ENCODE measurements around the gene SH3TC1. TPM values are rescaled to one million over a fixed set of nuclear protein-coding genes. Genes with fewer than 3 reads are reported as not detected.

Gene SH3TC1
- total RNA-seq, 1 donor from 2014 or later: 12.5 TPM

DNA sequence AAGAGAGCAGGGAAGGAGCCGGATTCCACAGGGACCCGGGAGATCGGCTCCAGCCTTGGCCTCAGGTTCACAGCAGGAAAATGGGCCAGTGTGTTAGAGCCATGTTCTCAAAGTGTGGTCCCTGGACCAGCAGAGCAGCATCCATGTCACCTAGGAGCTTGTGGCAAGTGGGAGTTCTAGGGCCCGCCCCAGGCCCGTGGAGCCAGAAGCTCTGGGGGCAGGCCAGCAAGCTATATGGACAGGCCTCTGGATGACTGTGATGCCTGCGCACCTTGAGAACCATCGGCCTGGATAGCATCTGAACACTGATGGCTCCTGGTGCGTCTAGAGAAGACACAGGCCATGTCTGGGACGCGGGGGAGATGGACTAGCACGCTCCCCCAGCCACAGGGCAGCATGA is 33.7 kb downstream of the SH3TC1 start:
- Mint-ChIP-seq H3K27ac (no peak overlapping the region), H3K9me3 (ENCODE audit: low read depth) (no peaks in the 10 kb centered on the region), H3K36me3 (ENCODE audit: insufficient read depth) (no peaks in the 10 kb centered on the region), H3K4me1 (ENCODE audit: low read depth) (no peaks in the 10 kb centered on the region), H3K27me3 (no peaks in the 10 kb centered on the region), H3K4me3 (ENCODE audit: low read depth) (no peak overlapping the region)
- DNase-seq (ENCODE audit: low spot score, unreplicated experiment): no peak
- TF ChIP-seq CTCF (IDR thresholded peaks at IDR 0.05; ENCODE audit: unreplicated experiment): no peak

- Mint-ChIP-seq H3K27ac (no peak overlapping the region), H3K27me3 (no peaks in the 10 kb centered on the region), H3K4me1 (ENCODE audit: low read depth) (no peaks in the 10 kb centered on the region), H3K4me3 (ENCODE audit: low read depth) (no peak overlapping the region), H3K9me3 (ENCODE audit: low read depth) (no peaks in the 10 kb centered on the region), H3K36me3 (ENCODE audit: insufficient read depth) (no peaks in the 10 kb centered on the region)
- DNase-seq (ENCODE audit: low spot score, unreplicated experiment): no peak
- no peak for TF ChIP-seq CTCF (IDR thresholded peaks at IDR 0.05; ENCODE audit: unreplicated experiment)
Measured at GRCh38 chr4:8233672-8234484, 34.8 kb downstream of the SH3TC1 start.

GRCh38 chr4:8234715-8235114 is 35.6 kb downstream of the SH3TC1 start:
- no peak overlapping the region for H3K4me3 Mint-ChIP-seq (ENCODE audit: low read depth)
- H3K36me3 Mint-ChIP-seq (ENCODE audit: insufficient read depth): no peaks in the 10 kb centered on the region
- DNase-seq (ENCODE audit: low spot score, unreplicated experiment): no peak
- no peaks in the 10 kb centered on the region for H3K9me3 Mint-ChIP-seq (ENCODE audit: low read depth)
- no peaks in the 10 kb centered on the region for H3K27me3 Mint-ChIP-seq
- H3K4me1 Mint-ChIP-seq (ENCODE audit: low read depth): no peaks in the 10 kb centered on the region
- H3K27ac Mint-ChIP-seq: no peak overlapping the region
- TF ChIP-seq CTCF (IDR thresholded peaks at IDR 0.05; ENCODE audit: unreplicated experiment): no peak

DNA sequence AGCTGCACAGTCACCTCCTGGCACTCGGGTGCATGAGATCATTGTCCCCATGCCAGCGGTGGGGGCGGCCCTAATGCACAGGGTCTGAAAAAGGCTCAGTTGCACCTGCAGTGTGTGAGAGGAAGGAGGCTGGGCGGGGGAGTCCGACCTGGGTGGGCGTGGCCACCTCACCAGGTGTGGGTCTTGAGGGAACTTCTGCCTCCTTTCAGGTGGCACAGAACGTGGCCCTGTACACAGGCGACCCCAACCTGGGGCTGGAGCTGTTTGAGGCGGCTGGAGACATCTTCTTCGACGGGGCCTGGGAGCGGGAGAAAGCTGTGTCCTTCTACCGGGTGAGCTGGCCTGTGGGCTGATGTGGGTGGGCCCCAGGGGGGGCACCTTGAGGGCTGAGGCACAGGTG is 36.1 kb downstream of the SH3TC1 start:
- no peaks in the 10 kb centered on the region for H3K27me3 Mint-ChIP-seq
- H3K27ac Mint-ChIP-seq: no peak overlapping the region
- H3K4me3 Mint-ChIP-seq (ENCODE audit: low read depth): no peak overlapping the region
- no peaks in the 10 kb centered on the region for H3K4me1 Mint-ChIP-seq (ENCODE audit: low read depth)
- no peaks in the 10 kb centered on the region for H3K9me3 Mint-ChIP-seq (ENCODE audit: low read depth)
- no peaks in the 10 kb centered on the region for H3K36me3 Mint-ChIP-seq (ENCODE audit: insufficient read depth)
- no peak for DNase-seq (ENCODE audit: low spot score, unreplicated experiment)
- no peak for TF ChIP-seq CTCF (IDR thresholded peaks at IDR 0.05; ENCODE audit: unreplicated experiment)

GRCh38 chr4:8235686-8236085 is 36.6 kb downstream of the SH3TC1 start:
- Mint-ChIP-seq H3K9me3 (ENCODE audit: low read depth) (no peaks in the 10 kb centered on the region), H3K27ac (no peak overlapping the region), H3K4me1 (ENCODE audit: low read depth) (no peaks in the 10 kb centered on the region), H3K27me3 (no peaks in the 10 kb centered on the region), H3K4me3 (ENCODE audit: low read depth) (no peak overlapping the region), H3K36me3 (ENCODE audit: insufficient read depth) (no peaks in the 10 kb centered on the region)
- no peak for DNase-seq (ENCODE audit: low spot score, unreplicated experiment)
- TF ChIP-seq CTCF (IDR thresholded peaks at IDR 0.05; ENCODE audit: unreplicated experiment): no peak
